C1 segment of cervical spinal cord (tissue), 14 donors: ENCODE results near the gene SCN1B.
"Not testable (repeated sequence)": the region's sequence is repeated elsewhere in the genome, so short reads cannot be mapped to it uniquely, and the experiment has no call there.

Experiments
- DNase-seq, 14 donors: peaks; one replicate each; lab custom pipeline; 2025; lab: John Stamatoyannopoulos, UW

The SCN1B gene

DNA sequence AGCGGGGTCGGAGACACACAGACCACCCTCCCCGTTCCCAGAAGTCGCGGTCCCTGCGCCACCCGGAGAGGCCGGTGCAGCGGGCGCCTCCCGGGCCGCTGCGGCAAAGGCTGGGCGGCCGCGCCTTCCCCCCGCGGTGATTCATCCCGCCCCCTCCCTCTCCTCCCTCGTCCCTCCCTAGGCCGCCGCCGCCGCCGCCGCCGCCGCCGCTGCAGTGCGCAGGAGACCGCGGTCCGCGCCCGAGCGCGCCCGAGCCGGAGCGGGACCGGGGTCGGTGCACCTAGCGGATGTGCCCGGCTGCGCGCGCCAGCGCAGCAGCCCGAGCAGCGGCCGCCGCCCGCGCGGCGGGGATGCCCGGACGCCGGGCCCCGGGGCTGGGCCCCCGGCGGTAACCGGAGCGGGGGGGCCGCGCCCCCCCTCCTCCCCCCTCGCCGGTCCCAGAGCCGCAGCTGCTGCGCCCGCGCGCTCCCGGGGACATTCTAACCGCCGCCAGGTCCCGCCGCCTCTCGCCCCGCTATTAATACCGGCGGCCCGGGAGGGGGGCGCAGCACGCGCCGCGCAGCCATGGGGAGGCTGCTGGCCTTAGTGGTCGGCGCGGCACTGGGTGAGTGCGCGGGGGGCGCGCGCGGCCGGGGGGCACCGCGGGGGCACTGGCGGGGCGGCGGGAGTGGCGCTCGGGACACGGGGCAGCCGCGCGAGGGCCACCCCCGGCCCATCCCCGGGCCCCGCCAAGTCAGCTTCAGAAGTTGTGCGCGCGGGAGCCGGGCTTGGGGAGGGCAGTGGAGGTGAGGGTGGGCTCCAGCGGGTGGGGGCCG is at the start of gene SCN1B:
TSS of gene SCN1B (plus strand) at position 214 of the 815 bp plus-strand sequence. CDS start at position 565, 351 bp downstream.
- peak in 8 of 14 donors; percentile 14 to 69 (median 31) for DNase-seq

GRCh38 chr19:34982275-34982674 is 48.0 kb upstream of the SCN1B start:
- DNase-seq: no peak

DNA sequence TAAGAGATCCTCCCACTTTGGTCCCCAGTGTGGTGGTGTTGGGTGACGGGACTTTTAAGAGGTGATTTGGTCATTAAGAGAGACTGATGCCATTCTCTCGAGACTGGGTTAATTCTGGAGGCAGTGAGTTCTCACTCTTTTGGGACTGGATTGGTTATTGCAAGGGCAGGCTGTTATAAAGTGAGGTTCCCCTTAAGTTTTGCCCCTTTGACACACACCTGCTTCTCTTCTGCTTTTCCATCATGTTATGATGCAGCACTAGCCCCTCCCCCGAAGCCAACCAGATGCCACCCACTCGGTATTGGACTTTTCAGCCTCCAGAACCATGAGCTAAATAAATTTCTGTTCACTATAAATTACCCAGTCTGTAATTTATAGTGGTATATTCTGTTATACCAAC is 46.5 kb upstream of the SCN1B start:
- DNase-seq: no peak

DNA sequence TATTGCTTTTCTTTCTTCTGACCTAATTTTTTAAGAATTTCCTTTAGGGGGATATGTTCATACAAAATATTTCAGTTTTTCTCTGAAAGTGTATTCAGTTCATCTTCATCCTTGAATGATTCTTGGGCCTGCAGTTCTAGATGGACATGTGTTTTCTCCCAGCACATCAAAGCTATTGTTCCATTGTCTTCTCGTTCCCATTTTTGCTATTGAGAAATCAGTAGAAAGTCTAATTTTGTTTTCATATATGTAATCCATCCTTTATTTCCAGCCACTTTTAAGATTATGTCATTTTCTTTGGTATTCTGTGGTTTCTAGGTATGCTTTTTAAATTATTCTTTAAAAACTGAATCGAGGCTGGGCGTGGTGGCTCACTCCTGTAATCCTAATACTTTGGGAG is 46.0 kb upstream of the SCN1B start:
- DNase-seq: no peak

- peak in 2 of 14 donors; percentile 17 to 91 for DNase-seq
Measured at GRCh38 chr19:34985249-34986022, 44.8 kb upstream of the SCN1B start.

DNA sequence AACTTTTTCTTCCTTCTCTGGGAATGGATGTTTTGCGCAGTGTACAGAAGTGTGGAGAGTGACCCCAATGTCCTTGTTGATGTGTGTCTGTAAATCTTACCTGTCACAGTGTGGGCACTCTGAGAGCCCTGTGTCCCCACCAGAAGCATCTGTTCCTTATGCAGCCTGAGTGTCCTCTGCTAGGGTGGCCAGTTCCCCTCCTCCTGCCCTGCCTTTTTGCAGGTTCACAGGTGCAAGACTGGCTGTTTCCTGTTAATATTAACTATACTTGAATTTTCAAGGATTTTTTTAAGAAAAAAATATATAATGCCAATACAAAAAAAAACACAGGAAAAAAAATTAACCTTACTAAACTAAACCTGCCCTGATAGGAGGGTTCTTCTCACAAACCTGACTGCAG is 42.2 kb upstream of the SCN1B start:
- no peak for DNase-seq

- no peak for DNase-seq
Measured at GRCh38 chr19:34989298-34989697, 41.0 kb upstream of the SCN1B start.

GRCh38 chr19:34990578-34991192 is 39.6 kb upstream of the SCN1B start:
- DNase-seq: no peak

- no peak for DNase-seq
Measured at GRCh38 chr19:34991542-34992333, 38.5 kb upstream of the SCN1B start.

DNA sequence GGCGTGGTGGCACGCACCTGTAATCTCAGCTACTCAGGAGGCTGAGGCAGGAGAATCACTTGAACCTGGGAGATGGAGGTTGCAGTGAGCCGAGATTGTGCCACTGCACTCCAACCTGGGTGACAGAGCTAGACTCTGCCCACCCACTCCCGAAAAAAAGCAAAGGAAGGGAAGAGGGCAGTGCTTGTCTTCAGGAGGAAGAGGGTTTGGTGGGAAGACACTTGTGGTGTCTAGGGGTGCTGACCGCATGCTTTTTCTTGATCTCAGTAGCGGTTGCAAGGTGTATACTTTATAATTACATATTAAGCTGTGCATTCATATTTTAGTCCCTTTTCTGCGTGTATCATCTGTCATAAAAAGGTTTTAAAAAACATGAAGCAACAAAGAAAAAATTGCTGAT is 37.7 kb upstream of the SCN1B start:
- not testable (repeated sequence) for DNase-seq

DNA sequence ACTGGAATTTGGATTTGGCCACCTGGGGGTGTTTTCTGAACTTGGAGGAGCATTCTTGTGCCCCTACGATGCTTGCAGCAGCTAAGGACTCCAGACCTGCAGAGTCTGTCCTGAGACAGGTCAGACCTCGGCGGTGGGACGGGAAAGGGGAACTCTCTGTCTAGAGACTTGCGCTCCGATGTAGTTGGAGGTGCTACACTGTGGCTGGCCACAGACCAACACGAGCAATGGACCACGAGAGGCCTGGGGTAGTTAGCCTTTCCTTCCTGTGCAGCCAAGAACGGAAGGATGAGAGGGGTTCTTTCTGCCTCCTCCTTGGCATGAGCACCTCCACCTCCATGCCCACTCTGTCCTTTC is 36.0 kb upstream of the SCN1B start:
- no peak for DNase-seq

DNA sequence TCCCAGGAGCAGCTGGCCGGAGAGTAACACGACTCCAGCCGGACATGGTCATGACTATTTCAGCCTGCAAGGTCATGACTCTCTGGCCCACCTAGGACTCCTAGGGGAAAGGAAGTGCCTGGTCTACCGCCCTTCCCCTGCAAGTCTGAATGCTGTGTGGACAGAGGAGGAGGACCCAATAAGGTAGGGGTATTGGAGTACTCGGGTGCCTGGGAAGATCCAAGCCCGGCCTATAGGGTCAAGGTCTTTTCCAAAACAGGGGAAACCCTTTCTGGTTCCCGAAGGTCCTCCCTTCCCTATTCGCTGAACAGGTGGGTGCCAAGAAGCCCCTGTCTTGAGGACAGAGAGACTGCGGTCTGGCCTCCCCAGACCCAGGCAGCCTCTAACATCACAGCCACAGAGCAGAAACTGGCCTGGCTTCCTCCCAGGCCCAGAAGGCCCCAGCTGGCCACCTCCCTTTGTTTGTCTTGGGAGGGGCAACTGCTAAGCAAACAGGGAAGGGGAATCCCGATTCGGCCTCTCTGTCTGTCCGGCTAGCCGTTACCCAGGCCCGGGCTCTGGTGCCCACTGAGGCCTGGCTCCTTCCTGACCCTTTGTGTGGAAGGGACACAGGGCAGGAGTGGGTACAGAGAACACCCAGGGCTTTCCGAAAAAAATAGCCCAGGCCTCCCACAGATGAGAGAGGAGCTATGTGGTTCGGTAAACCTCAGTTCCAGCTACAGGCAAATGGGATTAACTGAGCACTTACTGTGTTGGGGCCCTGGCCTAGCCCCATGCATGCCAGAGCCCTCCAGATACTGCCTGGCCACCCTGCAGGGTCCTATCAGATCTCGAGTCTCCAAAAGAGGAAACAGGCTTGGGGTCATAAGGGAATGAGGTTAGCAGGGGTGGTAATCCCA is 35.4 kb upstream of the SCN1B start:
- no peak for DNase-seq

DNA sequence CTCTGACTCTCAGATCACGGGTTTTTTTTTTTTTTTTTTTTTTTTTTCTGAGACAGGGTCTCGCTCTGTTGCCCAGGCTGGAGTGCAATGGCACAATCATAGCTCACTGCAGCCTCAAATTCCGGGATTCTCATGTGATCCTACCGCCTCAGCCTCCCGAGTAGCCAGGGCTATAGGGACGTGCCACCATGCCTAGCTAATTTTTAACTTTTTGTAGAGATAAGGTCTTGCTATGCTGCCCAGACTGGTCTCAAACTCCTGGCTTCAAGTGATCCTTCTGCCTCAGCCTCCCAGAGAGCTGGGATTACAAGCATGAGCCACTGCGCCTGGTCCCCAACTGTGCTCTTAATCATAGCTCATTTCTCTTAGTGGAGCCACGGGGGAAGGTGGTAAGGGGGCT is 34.7 kb upstream of the SCN1B start:
- no peak for DNase-seq

DNA sequence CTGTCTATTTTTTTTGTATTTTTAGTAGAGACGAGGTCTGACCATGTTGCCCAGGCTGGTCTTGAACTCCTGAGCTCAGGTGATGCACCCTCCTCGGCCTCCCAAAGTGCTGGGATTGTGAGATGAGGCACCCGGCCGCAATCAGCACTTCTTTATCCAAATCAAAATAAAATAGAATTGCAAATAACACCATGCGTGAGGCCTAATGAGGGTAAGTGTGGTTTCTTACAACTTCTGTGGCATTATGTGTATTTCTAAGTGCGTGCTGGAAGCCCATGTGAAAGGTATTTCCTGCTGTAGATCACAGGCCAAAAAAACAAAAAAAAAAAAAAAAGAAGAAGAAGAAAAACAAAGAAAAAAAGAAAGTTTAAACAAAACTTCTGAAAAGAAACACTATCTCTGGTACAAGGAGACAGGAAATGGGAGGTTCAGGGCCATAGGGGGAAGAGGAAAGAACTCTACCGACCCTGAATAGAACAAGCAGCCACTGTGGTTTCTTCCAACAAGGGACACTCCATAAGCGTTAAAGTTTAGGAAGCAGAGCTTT is 33.1 kb upstream of the SCN1B start:
- DNase-seq: no peak

- not testable (repeated sequence) for DNase-seq
Measured at GRCh38 chr19:34998224-34998623, 32.0 kb upstream of the SCN1B start.

GRCh38 chr19:34998777-34999497 is 31.3 kb upstream of the SCN1B start:
- DNase-seq: no peak

- DNase-seq: peak in 13 of 14 donors; percentile 45 to 87 (median 73)
Measured at GRCh38 chr19:34999498-35000337, 30.6 kb upstream of the SCN1B start, which contains the start of gene GRAMD1A. GRAMD1A (plus strand) TSS chr19:35000323; CDS start chr19:35000479, 156 bp downstream.

GRCh38 chr19:35000338-35000646 is 30.0 kb upstream of the SCN1B start:
- no peak for DNase-seq
